ENCODE data around the gene SOBP. TPM values are rescaled to one million over a fixed set of nuclear protein-coding genes. Genes with fewer than 3 reads are reported as not detected.

SOBP gene
- total RNA-seq, 3 donors from 2014 or later, result 1.1 to 2.1 (median 1.8) TPM

- Mint-ChIP-seq H3K4me3 (no peak overlapping the region), H3K9me3 (no peaks in the 10 kb centered on the region), H3K4me1 (ENCODE audit: low read depth) (peaks cover under 1% of the 10 kb centered on the region), H3K27me3 (ENCODE audit: low read depth) (peaks cover 8% of the 10 kb centered on the region), H3K36me3 (ENCODE audit: insufficient read depth) (no peaks in the 10 kb centered on the region)
- no peak for ATAC-seq
- DNase-seq, result no peak
Measured at GRCh38 chr6:107612762-107613415, 123.0 kb downstream of the SOBP start.

GRCh38 chr6:107613651-107614379, 123.9 kb downstream of the SOBP start:
- ATAC-seq (no peak), DNase-seq (no peak)
- Mint-ChIP-seq H3K36me3 (ENCODE audit: insufficient read depth) (no peaks in the 10 kb centered on the region), H3K4me3 (no peak overlapping the region), H3K27me3 (ENCODE audit: low read depth) (peaks cover 8% of the 10 kb centered on the region), H3K4me1 (ENCODE audit: low read depth) (peaks cover 9% of the 10 kb centered on the region), H3K9me3 (no peaks in the 10 kb centered on the region)

GRCh38 chr6:107614828-107615227, 124.9 kb downstream of the SOBP start:
- ATAC-seq, result no peak
- Mint-ChIP-seq H3K4me3 (no peak overlapping the region), H3K27me3 (ENCODE audit: low read depth) (peaks cover 5% of the 10 kb centered on the region), H3K36me3 (ENCODE audit: insufficient read depth) (no peaks in the 10 kb centered on the region), H3K9me3 (no peaks in the 10 kb centered on the region), H3K4me1 (ENCODE audit: low read depth) (peaks cover 16% of the 10 kb centered on the region)
- DNase-seq, result no peak

GRCh38 chr6:107616775-107617174, 126.9 kb downstream of the SOBP start:
- no peaks in the 10 kb centered on the region for H3K9me3 Mint-ChIP-seq
- ATAC-seq, result no peak

GRCh38 chr6:107617341-107617932, 127.5 kb downstream of the SOBP start:
- peaks cover 24% of the 10 kb centered on the region for H3K4me1 Mint-ChIP-seq (ENCODE audit: low read depth)
- no peak overlapping the region for H3K4me3 Mint-ChIP-seq
- H3K36me3 Mint-ChIP-seq (ENCODE audit: insufficient read depth), result no peaks in the 10 kb centered on the region
- peaks cover 3% of the 10 kb centered on the region for H3K27me3 Mint-ChIP-seq (ENCODE audit: low read depth)
- DNase-seq (no peak), ATAC-seq (no peak)
- no peaks in the 10 kb centered on the region for H3K9me3 Mint-ChIP-seq

More at GRCh38 chr6:107616775-107617174, 126.9 kb downstream of the SOBP start:
- no peak for DNase-seq
- H3K36me3 Mint-ChIP-seq (ENCODE audit: insufficient read depth), result no peaks in the 10 kb centered on the region
- H3K4me3 Mint-ChIP-seq, result no peak overlapping the region
- H3K27me3 Mint-ChIP-seq (ENCODE audit: low read depth), result peaks cover 3% of the 10 kb centered on the region
- H3K4me1 Mint-ChIP-seq (ENCODE audit: low read depth), result peaks cover 24% of the 10 kb centered on the region

GRCh38 chr6:107618672-107619071, 128.8 kb downstream of the SOBP start:
- H3K4me1 Mint-ChIP-seq (ENCODE audit: low read depth), result peaks cover 24% of the 10 kb centered on the region
- peaks cover 3% of the 10 kb centered on the region for H3K27me3 Mint-ChIP-seq (ENCODE audit: low read depth)
- DNase-seq (peak; percentile 7), ATAC-seq (peak; percentile 84 to 91)
- no peaks in the 10 kb centered on the region for H3K9me3 Mint-ChIP-seq
- H3K4me3 Mint-ChIP-seq, result no peak overlapping the region
- H3K36me3 Mint-ChIP-seq (ENCODE audit: insufficient read depth), result no peaks in the 10 kb centered on the region

GRCh38 chr6:107620732-107621131, 130.8 kb downstream of the SOBP start:
- Mint-ChIP-seq H3K4me3 (no peak overlapping the region), H3K9me3 (no peaks in the 10 kb centered on the region), H3K36me3 (ENCODE audit: insufficient read depth) (no peaks in the 10 kb centered on the region), H3K27me3 (ENCODE audit: low read depth) (no peaks in the 10 kb centered on the region), H3K4me1 (ENCODE audit: low read depth) (peaks cover 24% of the 10 kb centered on the region)
- DNase-seq (no peak), ATAC-seq (no peak)

- no peaks in the 10 kb centered on the region for H3K27me3 Mint-ChIP-seq (ENCODE audit: low read depth)
- DNase-seq (no peak), ATAC-seq (no peak)
- H3K36me3 Mint-ChIP-seq (ENCODE audit: insufficient read depth), result no peaks in the 10 kb centered on the region
- H3K9me3 Mint-ChIP-seq, result no peaks in the 10 kb centered on the region
- H3K4me3 Mint-ChIP-seq, result no peak overlapping the region
- H3K4me1 Mint-ChIP-seq (ENCODE audit: low read depth), result peaks cover 24% of the 10 kb centered on the region
Measured at GRCh38 chr6:107621229-107621937, 131.5 kb downstream of the SOBP start.

- no peak overlapping the region for H3K4me3 Mint-ChIP-seq
- no peaks in the 10 kb centered on the region for H3K27me3 Mint-ChIP-seq (ENCODE audit: low read depth)
- H3K9me3 Mint-ChIP-seq, result no peaks in the 10 kb centered on the region
- no peaks in the 10 kb centered on the region for H3K36me3 Mint-ChIP-seq (ENCODE audit: insufficient read depth)
- peaks cover 24% of the 10 kb centered on the region for H3K4me1 Mint-ChIP-seq (ENCODE audit: low read depth)
- ATAC-seq, result no peak
- no peak for DNase-seq
Measured at GRCh38 chr6:107622269-107622668, 132.4 kb downstream of the SOBP start.

- ATAC-seq (no peak), DNase-seq (no peak)
- no peak overlapping the region for H3K4me3 Mint-ChIP-seq
- no peaks in the 10 kb centered on the region for H3K36me3 Mint-ChIP-seq (ENCODE audit: insufficient read depth)
- no peaks in the 10 kb centered on the region for H3K9me3 Mint-ChIP-seq
- peaks cover 2% of the 10 kb centered on the region for H3K27me3 Mint-ChIP-seq (ENCODE audit: low read depth)
- H3K4me1 Mint-ChIP-seq (ENCODE audit: low read depth), result peaks cover 12% of the 10 kb centered on the region
Measured at GRCh38 chr6:107624050-107624449, 134.1 kb downstream of the SOBP start.

- DNase-seq (no peak), ATAC-seq (no peak)
- no peak overlapping the region for H3K4me3 Mint-ChIP-seq
- H3K9me3 Mint-ChIP-seq, result no peaks in the 10 kb centered on the region
- peaks cover 7% of the 10 kb centered on the region for H3K4me1 Mint-ChIP-seq (ENCODE audit: low read depth)
- no peaks in the 10 kb centered on the region for H3K36me3 Mint-ChIP-seq (ENCODE audit: insufficient read depth)
- H3K27me3 Mint-ChIP-seq (ENCODE audit: low read depth), result peaks cover 2% of the 10 kb centered on the region
Measured at GRCh38 chr6:107624541-107624940, 134.6 kb downstream of the SOBP start.

- Mint-ChIP-seq H3K9me3 (no peaks in the 10 kb centered on the region), H3K36me3 (ENCODE audit: insufficient read depth) (no peaks in the 10 kb centered on the region), H3K4me1 (ENCODE audit: low read depth) (peaks cover 5% of the 10 kb centered on the region), H3K4me3 (no peak overlapping the region), H3K27me3 (ENCODE audit: low read depth) (peaks cover 2% of the 10 kb centered on the region)
- no peak for ATAC-seq
- DNase-seq, result no peak
Measured at GRCh38 chr6:107625264-107625663, 135.3 kb downstream of the SOBP start.

GRCh38 chr6:107626645-107627044, 136.7 kb downstream of the SOBP start:
- no peaks in the 10 kb centered on the region for H3K36me3 Mint-ChIP-seq (ENCODE audit: insufficient read depth)
- peaks cover 7% of the 10 kb centered on the region for H3K27me3 Mint-ChIP-seq (ENCODE audit: low read depth)
- no peak overlapping the region for H3K4me3 Mint-ChIP-seq
- ATAC-seq, result no peak
- no peak for DNase-seq
- no peaks in the 10 kb centered on the region for H3K9me3 Mint-ChIP-seq
- H3K4me1 Mint-ChIP-seq (ENCODE audit: low read depth), result no peaks in the 10 kb centered on the region

GRCh38 chr6:107627969-107628368, 138.1 kb downstream of the SOBP start:
- ATAC-seq (no peak), DNase-seq (no peak)
- peaks cover 19% of the 10 kb centered on the region for H3K27me3 Mint-ChIP-seq (ENCODE audit: low read depth)
- no peaks in the 10 kb centered on the region for H3K4me1 Mint-ChIP-seq (ENCODE audit: low read depth)
- H3K9me3 Mint-ChIP-seq, result no peaks in the 10 kb centered on the region
- no peaks in the 10 kb centered on the region for H3K36me3 Mint-ChIP-seq (ENCODE audit: insufficient read depth)
- no peak overlapping the region for H3K4me3 Mint-ChIP-seq
